ENCODE results near the gene KLHL3.

GRCh38 chr5:137612576-137612975 is 123.3 kb downstream of the KLHL3 start:
- TF ChIP-seq, protein P1, sequence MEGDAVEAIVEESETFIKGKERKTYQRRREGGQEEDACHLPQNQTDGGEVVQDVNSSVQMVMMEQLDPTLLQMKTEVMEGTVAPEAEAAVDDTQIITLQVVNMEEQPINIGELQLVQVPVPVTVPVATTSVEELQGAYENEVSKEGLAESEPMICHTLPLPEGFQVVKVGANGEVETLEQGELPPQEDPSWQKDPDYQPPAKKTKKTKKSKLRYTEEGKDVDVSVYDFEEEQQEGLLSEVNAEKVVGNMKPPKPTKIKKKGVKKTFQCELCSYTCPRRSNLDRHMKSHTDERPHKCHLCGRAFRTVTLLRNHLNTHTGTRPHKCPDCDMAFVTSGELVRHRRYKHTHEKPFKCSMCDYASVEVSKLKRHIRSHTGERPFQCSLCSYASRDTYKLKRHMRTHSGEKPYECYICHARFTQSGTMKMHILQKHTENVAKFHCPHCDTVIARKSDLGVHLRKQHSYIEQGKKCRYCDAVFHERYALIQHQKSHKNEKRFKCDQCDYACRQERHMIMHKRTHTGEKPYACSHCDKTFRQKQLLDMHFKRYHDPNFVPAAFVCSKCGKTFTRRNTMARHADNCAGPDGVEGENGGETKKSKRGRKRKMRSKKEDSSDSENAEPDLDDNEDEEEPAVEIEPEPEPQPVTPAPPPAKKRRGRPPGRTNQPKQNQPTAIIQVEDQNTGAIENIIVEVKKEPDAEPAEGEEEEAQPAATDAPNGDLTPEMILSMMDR (conservative IDR thresholded peaks at IDR 0.05): no peak
- no peak for TF ChIP-seq EZH2 (IDR thresholded peaks at IDR 0.05; ENCODE audit: low read depth)

Measured in PC-9 (cell line).